Stomach (tissue), 9 donors: ENCODE measurements around the gene GRIK1. TPM values are rescaled to one million over a fixed set of nuclear protein-coding genes. Genes with fewer than 3 reads are reported as not detected.
"Not testable (repeated sequence)": the region's sequence is repeated elsewhere in the genome, so short reads cannot be mapped to it uniquely, and the experiment has no call there.

Experiments
- DNase-seq, 2 donors: peaks; one replicate each; pipeline versions ENCODE4 v3.0.0 to v3.0.0-alpha.2; 2013 to 2019
- H3K27ac ChIP-seq, 5 donors: fragments of 200-600 bp in 4 of 5; sonication (generic) in 4 of 5; one replicate each; pipeline ENCODE4 v1.5.1; 2013 to 2019; ENCODE audit warnings: mild to moderate bottlenecking in 1 of 5, moderate library complexity in 1 of 5
- H3K27me3 ChIP-seq, 3 donors: fragments of 200-600 bp; sonication (generic); one replicate each; pipeline ENCODE4 v1.5.1; 2017 to 2019; ENCODE audit warnings: mixed run types in 1 of 3
- H3K36me3 ChIP-seq, 4 donors: fragments of 200-600 bp; sonication (generic); 1 replicate in 3 of 4; 2 replicates in 1 of 4; pipeline ENCODE4 v1.5.1; 2016 to 2019
- H3K4me1 ChIP-seq, 4 donors: fragments of 200-600 bp; sonication (generic); one replicate each; pipeline ENCODE4 v1.5.1; 2016 to 2019
- H3K4me3 ChIP-seq, 4 donors: fragments of 200-600 bp; sonication (generic) in 3 of 4; one replicate each; pipeline ENCODE4 v1.5.1; 2016 to 2019; ENCODE audit warnings: mild to moderate bottlenecking in 1 of 4
- H3K9me3 ChIP-seq, 4 donors: fragments of 200-600 bp; sonication (generic); one replicate each; pipeline ENCODE4 v1.5.1; 2016 to 2019
- CTCF ChIP-seq, 7 experiments: fragments of 450-650 bp in 4 of 7; fragments of 200-600 bp in 3 of 7; sonication (generic) in 3 of 7; IDR thresholded peaks; one replicate each; pipeline ENCODE4 v1.5.1; 2016 to 2019; ENCODE audit warnings: antibody characterized with exemption in 7 of 7, control low read depth in 2 of 7, mild to moderate bottlenecking in 1 of 7
- EP300 ChIP-seq: sonication (generic); formaldehyde crosslinking; IDR thresholded peaks from one replicate; pipeline ENCODE4 v1.6.1; 2017; ENCODE audit warnings: antibody characterized with exemption
- POLR2A ChIP-seq, 4 donors: fragments of 450-650 bp; IDR thresholded peaks; one replicate each; pipeline ENCODE4 v1.6.1; 2016; ENCODE audit warnings: antibody characterized with exemption in 4 of 4, control low read depth in 2 of 4, mild to moderate bottlenecking in 1 of 4, moderate library complexity in 1 of 4
- POLR2AphosphoS5 ChIP-seq, 3 donors: sonication (generic); formaldehyde crosslinking; IDR thresholded peaks; one replicate each; pipeline ENCODE4 v1.6.1; 2016; ENCODE audit warnings: antibody characterized with exemption in 3 of 3
- WGBS, 5 donors: extraction: QIAGEN DNeasy Blood & Tissue Kit in 3 of 5; methylation state at CpG; one replicate each; pipeline versions ENCODE4 v1.1.5 to v1.1.7; 2013 to 2018; 5-methylcytosine and 5-hydroxymethylcytosine counted together
- intact Hi-C: fragments of 100-400 bp; cut with DNase I; formaldehyde crosslinking; loops from one replicate; pipeline ENCODE4 v1.15.1; 2023; ENCODE audit warnings: low total_unique reads
- polyA plus RNA-seq, 3 donors: library from polyadenylated mRNA; stranded (reverse); fragments of 200-250 nt; gene quantifications; one replicate each; pipeline ENCODE4 v1.2.3, GENCODE V29; 2013
- total RNA-seq, 5 donors: library from RNA; depleted of rRNA; stranded (reverse); fragments of >200 nt; gene quantifications; one replicate each; pipeline versions ENCODE4 v1.1.0 to v1.2.3, GENCODE V29; 2014 to 2016
- donor health status: healthy with polysubstance abuse.
- donor health status: Bipolar disorder and iron deficiency.
- donor health status: healthy.

Gene GRIK1
- total and polyA plus RNA-seq, 8 donors = 0.06 to 1.5 (median 0.66) TPM; not detected in 4

- no peak for TF ChIP-seq CTCF (IDR thresholded peaks at IDR 0.05)
- TF ChIP-seq EP300 = no peak
- Histone ChIP-seq H3K9me3 (peaks cover 0 to 9% (median 0%) of the 10 kb centered on the region in 4 donors), H3K4me1 (no peaks in the 10 kb centered on the region), H3K27me3 (no peaks in the 10 kb centered on the region), H3K27ac (no peak overlapping the region), H3K4me3 (no peak overlapping the region), H3K36me3 (no peaks in the 10 kb centered on the region)
- 80 to 93% (median 89%) methylated on average over 3 of the region's 3 CpGs for WGBS, 5 donors
- intact Hi-C loops = no loop called here
- DNase-seq = no peak
These were observed 325.9 kb downstream of the GRIK1 start for GRCh38 chr21:29613877-29614276.

DNA sequence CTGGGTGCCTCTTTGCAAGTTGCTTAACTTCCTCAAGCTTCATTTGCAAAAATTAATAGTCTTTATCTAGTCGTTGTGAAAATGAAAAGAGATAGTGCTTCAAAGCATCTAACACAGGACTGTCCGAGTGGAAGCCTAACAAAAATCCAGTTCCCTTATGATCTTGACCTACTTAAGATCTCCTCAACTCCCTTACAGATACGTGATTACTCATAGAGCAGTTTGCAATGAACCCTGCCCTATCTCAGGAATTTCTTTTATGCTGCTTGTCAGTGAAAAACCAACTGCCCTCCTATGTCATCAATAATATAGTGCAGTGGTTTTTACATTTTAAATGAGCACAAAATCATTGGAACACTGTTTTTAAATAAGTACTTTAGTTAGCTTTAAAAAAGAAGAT is 326.8 kb downstream of the GRIK1 start:
- TF ChIP-seq EP300 (no peak), CTCF (IDR thresholded peaks at IDR 0.05) (no peak), POLR2AphosphoS5 (IDR thresholded peaks at IDR 0.05) (no peak), POLR2A (IDR thresholded peaks at IDR 0.05) (no peak)
- H3K4me3 ChIP-seq = no peak overlapping the region
- H3K27ac ChIP-seq = no peak overlapping the region
- intact Hi-C loops = no loop called here
- no peaks in the 10 kb centered on the region for H3K27me3 ChIP-seq
- H3K4me1 ChIP-seq = no peaks in the 10 kb centered on the region
- H3K36me3 ChIP-seq = no peaks in the 10 kb centered on the region
- 26 to 42% (median 38%) methylated on average over 3 of the region's 3 CpGs for WGBS, 5 donors
- H3K9me3 ChIP-seq = peaks cover 0 to 2% (median 0%) of the 10 kb centered on the region in 4 donors
- DNase-seq = no peak

- no peak overlapping the region for H3K27ac ChIP-seq
- WGBS, 5 donors = 46 to 85% (median 64%) methylated on average over 2 of the region's 2 CpGs
- no peaks in the 10 kb centered on the region for H3K27me3 ChIP-seq
- H3K9me3 ChIP-seq = no peaks in the 10 kb centered on the region
- intact Hi-C loops = no loop called here
- H3K4me3 ChIP-seq = no peak overlapping the region
- no peaks in the 10 kb centered on the region for H3K36me3 ChIP-seq
- TF ChIP-seq POLR2AphosphoS5 (IDR thresholded peaks at IDR 0.05) (no peak), CTCF (IDR thresholded peaks at IDR 0.05) (no peak), EP300 (no peak), POLR2A (IDR thresholded peaks at IDR 0.05) (no peak)
- no peak for DNase-seq
- H3K4me1 ChIP-seq = no peaks in the 10 kb centered on the region
These were observed 328.9 kb downstream of the GRIK1 start for GRCh38 chr21:29610779-29611360.

DNA sequence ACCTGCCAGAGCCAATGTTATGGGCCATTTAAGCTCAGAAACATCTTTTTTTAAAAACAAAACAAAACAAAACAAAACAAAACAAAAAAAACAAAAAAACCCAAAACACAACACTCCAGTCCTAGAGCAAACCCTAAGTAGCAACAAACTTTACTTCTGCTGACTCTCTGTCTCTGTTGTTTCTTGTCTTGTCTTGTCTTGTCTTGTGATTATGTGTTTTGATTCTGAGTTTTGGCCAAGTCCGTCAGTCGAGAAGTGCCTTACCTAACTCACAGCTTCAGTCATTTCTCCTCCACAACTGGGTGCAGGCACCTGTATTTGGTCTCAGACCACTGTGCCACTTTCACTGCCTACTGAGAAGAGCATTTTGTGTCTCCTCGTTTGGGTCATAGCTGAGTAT is 333.2 kb downstream of the GRIK1 start:
- TF ChIP-seq CTCF (IDR thresholded peaks at IDR 0.05) = no peak
- no peak for TF ChIP-seq POLR2AphosphoS5 (IDR thresholded peaks at IDR 0.05)
- TF ChIP-seq POLR2A (IDR thresholded peaks at IDR 0.05) = no peak
- TF ChIP-seq EP300 = no peak
- no peak overlapping the region for H3K27ac ChIP-seq
- no peak for DNase-seq
- no peaks in the 10 kb centered on the region for H3K27me3 ChIP-seq
- H3K4me3 ChIP-seq = no peak overlapping the region
- no peaks in the 10 kb centered on the region for H3K4me1 ChIP-seq
- no peaks in the 10 kb centered on the region for H3K36me3 ChIP-seq
- 86 to 90% (median 88%) methylated on average over 3 of the region's 3 CpGs for WGBS, 5 donors
- intact Hi-C loops = no loop called here
- no peaks in the 10 kb centered on the region for H3K9me3 ChIP-seq

DNA sequence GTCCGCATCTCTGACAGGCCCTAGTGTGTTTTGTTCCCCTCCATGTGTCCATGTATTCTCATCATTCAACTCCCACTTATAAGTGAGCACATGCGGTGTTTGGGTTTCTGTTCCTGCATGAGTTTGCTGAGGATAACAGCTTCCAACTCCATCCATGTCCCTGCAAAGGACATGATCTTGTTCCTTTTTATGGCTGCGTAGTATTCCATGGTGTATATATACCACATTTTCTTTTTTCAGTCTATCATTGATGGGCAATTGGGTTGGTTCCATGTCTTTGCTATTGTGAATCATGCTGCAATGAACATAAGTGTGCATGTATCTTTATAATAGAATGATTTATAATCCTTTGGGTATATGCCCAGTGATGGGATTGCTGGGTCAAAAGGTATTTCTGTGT is 334.6 kb downstream of the GRIK1 start:
- H3K4me3 ChIP-seq, H3K27me3 ChIP-seq, H3K27ac ChIP-seq, H3K9me3 ChIP-seq, intact Hi-C loops, H3K4me1 ChIP-seq, DNase-seq, H3K36me3 ChIP-seq: not testable (repeated sequence)
- WGBS, 5 donors = 59 to 93% (median 72%) methylated on average over 3 of the region's 3 CpGs
